ENCODE measurements around the gene TDRKH.

Gene TDRKH

GRCh38 chr1:151729157-151729965 is 60.9 kb downstream of the TDRKH start:
- Histone ChIP-seq H3K4me1 (ENCODE audit: low read length) (no peaks in the 10 kb centered on the region), H3K9me2 (replicated peaks; ENCODE audit: insufficient read depth, low read length) (no peaks in the 10 kb centered on the region), H4K20me1 (ENCODE audit: insufficient read depth, low read length) (no peaks in the 10 kb centered on the region), H3K27me3 (replicated peaks; ENCODE audit: insufficient read depth, low read length) (peaks cover 35% of the 10 kb centered on the region), H3K27ac (ENCODE audit: low read length) (no peak overlapping the region), H3K36me3 (replicated peaks; ENCODE audit: insufficient read depth, low read length) (no peaks in the 10 kb centered on the region), H3K4me3 (ENCODE audit: low read length) (no peak overlapping the region), H3K9me3 (replicated peaks; ENCODE audit: insufficient read depth, low read length) (no peaks in the 10 kb centered on the region), H3K4me2 (ENCODE audit: low read depth, low read length) (no peak overlapping the region), H3K79me2 (ENCODE audit: low read length) (no peaks in the 10 kb centered on the region), H3F3A (ENCODE audit: insufficient read depth, low read length) (no peaks in the 10 kb centered on the region), H3K9ac (ENCODE audit: low read length) (no peak overlapping the region), H2AFZ (ENCODE audit: low read length) (no peak overlapping the region)
- no peak for DNase-seq
- no peak for TF ChIP-seq EZH2 (optimal IDR thresholded peaks at IDR 0.05; ENCODE audit: low read depth, low read length)
- TF ChIP-seq EZH2phosphoT487 (IDR thresholded peaks at IDR 0.05; ENCODE audit: low read length), result no peak
- TF ChIP-seq, protein P1, sequence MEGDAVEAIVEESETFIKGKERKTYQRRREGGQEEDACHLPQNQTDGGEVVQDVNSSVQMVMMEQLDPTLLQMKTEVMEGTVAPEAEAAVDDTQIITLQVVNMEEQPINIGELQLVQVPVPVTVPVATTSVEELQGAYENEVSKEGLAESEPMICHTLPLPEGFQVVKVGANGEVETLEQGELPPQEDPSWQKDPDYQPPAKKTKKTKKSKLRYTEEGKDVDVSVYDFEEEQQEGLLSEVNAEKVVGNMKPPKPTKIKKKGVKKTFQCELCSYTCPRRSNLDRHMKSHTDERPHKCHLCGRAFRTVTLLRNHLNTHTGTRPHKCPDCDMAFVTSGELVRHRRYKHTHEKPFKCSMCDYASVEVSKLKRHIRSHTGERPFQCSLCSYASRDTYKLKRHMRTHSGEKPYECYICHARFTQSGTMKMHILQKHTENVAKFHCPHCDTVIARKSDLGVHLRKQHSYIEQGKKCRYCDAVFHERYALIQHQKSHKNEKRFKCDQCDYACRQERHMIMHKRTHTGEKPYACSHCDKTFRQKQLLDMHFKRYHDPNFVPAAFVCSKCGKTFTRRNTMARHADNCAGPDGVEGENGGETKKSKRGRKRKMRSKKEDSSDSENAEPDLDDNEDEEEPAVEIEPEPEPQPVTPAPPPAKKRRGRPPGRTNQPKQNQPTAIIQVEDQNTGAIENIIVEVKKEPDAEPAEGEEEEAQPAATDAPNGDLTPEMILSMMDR (IDR thresholded peaks at IDR 0.05; ENCODE audit: low read length), result no peak

GRCh38 chr1:151728151-151729054 is 61.9 kb downstream of the TDRKH start:
- H3K79me2 ChIP-seq (ENCODE audit: low read length), result no peaks in the 10 kb centered on the region
- no peak overlapping the region for H3K4me2 ChIP-seq (ENCODE audit: low read depth, low read length)
- no peaks in the 10 kb centered on the region for H4K20me1 ChIP-seq (ENCODE audit: insufficient read depth, low read length)
- peaks cover 43% of the 10 kb centered on the region for H3K27me3 ChIP-seq (replicated peaks; ENCODE audit: insufficient read depth, low read length)
- no peak overlapping the region for H3K4me3 ChIP-seq (ENCODE audit: low read length)
- H3K9me2 ChIP-seq (replicated peaks; ENCODE audit: insufficient read depth, low read length), result no peaks in the 10 kb centered on the region
- H3K9me3 ChIP-seq (replicated peaks; ENCODE audit: insufficient read depth, low read length), result no peaks in the 10 kb centered on the region
- no peak overlapping the region for H2AFZ ChIP-seq (ENCODE audit: low read length)
- no peak overlapping the region for H3K27ac ChIP-seq (ENCODE audit: low read length)
- TF ChIP-seq EZH2phosphoT487 (IDR thresholded peaks at IDR 0.05; ENCODE audit: low read length) (no peak), EZH2 (optimal IDR thresholded peaks at IDR 0.05; ENCODE audit: low read depth, low read length) (no peak)
- TF ChIP-seq, protein P1 (IDR thresholded peaks at IDR 0.05; ENCODE audit: low read length), result no peak
- no peak for DNase-seq
- no peaks in the 10 kb centered on the region for H3K4me1 ChIP-seq (ENCODE audit: low read length)
- H3F3A ChIP-seq (ENCODE audit: insufficient read depth, low read length), result no peaks in the 10 kb centered on the region
- H3K9ac ChIP-seq (ENCODE audit: low read length), result no peak overlapping the region
- H3K36me3 ChIP-seq (replicated peaks; ENCODE audit: insufficient read depth, low read length), result no peaks in the 10 kb centered on the region

- H2AFZ ChIP-seq (ENCODE audit: low read length), result no peak overlapping the region
- H3K4me1 ChIP-seq (ENCODE audit: low read length), result peaks cover 7% of the 10 kb centered on the region
- no peak overlapping the region for H3K9ac ChIP-seq (ENCODE audit: low read length)
- peaks cover 63% of the 10 kb centered on the region for H3K27me3 ChIP-seq (replicated peaks; ENCODE audit: insufficient read depth, low read length)
- no peak overlapping the region for H3K4me3 ChIP-seq (ENCODE audit: low read length)
- no peak for DNase-seq
- no peaks in the 10 kb centered on the region for H3K36me3 ChIP-seq (replicated peaks; ENCODE audit: insufficient read depth, low read length)
- no peaks in the 10 kb centered on the region for H3K9me2 ChIP-seq (replicated peaks; ENCODE audit: insufficient read depth, low read length)
- no peak overlapping the region for H3K27ac ChIP-seq (ENCODE audit: low read length)
- H3K4me2 ChIP-seq (ENCODE audit: low read depth, low read length), result no peak overlapping the region
- TF ChIP-seq, protein P1 (IDR thresholded peaks at IDR 0.05; ENCODE audit: low read length), result no peak
- TF ChIP-seq EZH2 (optimal IDR thresholded peaks at IDR 0.05; ENCODE audit: low read depth, low read length), result no peak
- TF ChIP-seq EZH2phosphoT487 (IDR thresholded peaks at IDR 0.05; ENCODE audit: low read length), result no peak
- peaks cover 10% of the 10 kb centered on the region for H3F3A ChIP-seq (ENCODE audit: insufficient read depth, low read length)
- no peaks in the 10 kb centered on the region for H3K79me2 ChIP-seq (ENCODE audit: low read length)
- H4K20me1 ChIP-seq (ENCODE audit: insufficient read depth, low read length), result no peaks in the 10 kb centered on the region
- no peaks in the 10 kb centered on the region for H3K9me3 ChIP-seq (replicated peaks; ENCODE audit: insufficient read depth, low read length)
Observed at GRCh38 chr1:151723726-151724370, 66.5 kb downstream of the TDRKH start.

Data from MM.1S (cell line).